ENCODE data around the gene NSD2. TPM values are rescaled to one million over a fixed set of nuclear protein-coding genes. Genes with fewer than 3 reads are reported as not detected.
"Not testable (repeated sequence)": the region's sequence is repeated elsewhere in the genome, so short reads cannot be mapped to it uniquely, and the experiment has no call there.

NSD2 gene
- total and polyA plus RNA-seq, 7 donors, result 7.2 to 57.9 (median 36.0) TPM

GRCh38 chr4:2008921-2009650, 137.9 kb downstream of the NSD2 start, which contains the start of gene NELFA:
Gene NELFA, minus strand, starts transcription at chr4:2008974. Its CDS starts 15 bp downstream, at chr4:2008959.
- H3K27ac ChIP-seq, result peak within 1 kb of the TSS; percentile 92 to 99 (median 96)
- DNase-seq, result peak; percentile 97
- H3K27me3 ChIP-seq, result no peaks in the 10 kb centered on the region
- peaks cover 0 to 33% (median 22%) of the 10 kb centered on the region in 4 donors for H3K4me1 ChIP-seq
- peak in 3 of 4 experiments; percentile 40 to 69 (median 44) for TF ChIP-seq CTCF (IDR thresholded peaks at IDR 0.05)
- peak; percentile 57 to 76 for TF ChIP-seq POLR2A (IDR thresholded peaks at IDR 0.05)
- TF ChIP-seq EP300 (IDR thresholded peaks at IDR 0.05), result no peak
- TF ChIP-seq POLR2AphosphoS5 (IDR thresholded peaks at IDR 0.05), result peak; percentile 81 to 91 (median 86)
- peaks cover 0 to 4% (median 0%) of the 10 kb centered on the region in 4 donors for H3K36me3 ChIP-seq
- peak within 1 kb of the TSS; percentile 75 to 99 (median 88) for H3K4me3 ChIP-seq
- intact Hi-C loops (cut with DNase I), result loop anchor here (2.0 kb wide), 1 partner anchor 460 kb away; the partner anchor contains the start of gene RNF4
- 0 to 1% methylated on average over 95 of the region's 95 CpGs for WGBS, 2 donors
- no peaks in the 10 kb centered on the region for H3K9me3 ChIP-seq

GRCh38 chr4:2009651-2010233, 138.5 kb downstream of the NSD2 start:
- 2 to 4% methylated on average over 23 of the region's 23 CpGs for WGBS, 2 donors
- Histone ChIP-seq H3K4me1 (peaks cover 0 to 33% (median 22%) of the 10 kb centered on the region in 4 donors), H3K27me3 (no peaks in the 10 kb centered on the region), H3K9me3 (no peaks in the 10 kb centered on the region), H3K36me3 (no peaks in the 10 kb centered on the region), H3K4me3 (peak overlapping the region; percentile 75 to 99 (median 88)), H3K27ac (peak overlapping the region; percentile 92 to 99 (median 96))
- DNase-seq, result no peak
- intact Hi-C loops (cut with DNase I), result loop anchor here (2.0 kb wide), 1 partner anchor 459 kb away; the partner anchor contains the start of gene RNF4
- TF ChIP-seq EP300 (IDR thresholded peaks at IDR 0.05) (no peak), CTCF (IDR thresholded peaks at IDR 0.05) (peak; percentile 13 to 50 (median 32))

- intact Hi-C loops (cut with DNase I), result no loop called here
- no peak for DNase-seq
These were observed 140.4 kb downstream of the NSD2 start for GRCh38 chr4:2011583-2011982.

GRCh38 chr4:2015008-2015407, 143.8 kb downstream of the NSD2 start:
- peaks cover 0 to 5% (median 0%) of the 10 kb centered on the region in 3 donors for H3K27me3 ChIP-seq
- H3K27ac ChIP-seq, result no peak overlapping the region
- no peak for TF ChIP-seq EP300 (IDR thresholded peaks at IDR 0.05)
- no peak for TF ChIP-seq CTCF (IDR thresholded peaks at IDR 0.05)
- TF ChIP-seq POLR2AphosphoS5 (IDR thresholded peaks at IDR 0.05), result no peak
- no peak for TF ChIP-seq POLR2A (IDR thresholded peaks at IDR 0.05)
- peaks cover 0 to 4% (median 3%) of the 10 kb centered on the region in 4 donors for H3K4me1 ChIP-seq
- no peak for DNase-seq
- intact Hi-C loops (cut with DNase I), result no loop called here
- no peaks in the 10 kb centered on the region for H3K36me3 ChIP-seq
- H3K9me3 ChIP-seq, result no peaks in the 10 kb centered on the region
- H3K4me3 ChIP-seq, result no peak overlapping the region
- WGBS, 2 donors, result 82 to 88% methylated on average over 4 of the region's 4 CpGs

More at GRCh38 chr4:2011583-2011982, 140.4 kb downstream of the NSD2 start:
- Histone ChIP-seq H3K27ac (no peak overlapping the region), H3K36me3 (no peaks in the 10 kb centered on the region), H3K27me3 (no peaks in the 10 kb centered on the region), H3K4me1 (peaks cover 0 to 25% (median 21%) of the 10 kb centered on the region in 4 donors), H3K4me3 (no peak overlapping the region), H3K9me3 (no peaks in the 10 kb centered on the region)
- WGBS, 2 donors, result 90 to 91% methylated on average over 3 of the region's 3 CpGs
- TF ChIP-seq EP300 (IDR thresholded peaks at IDR 0.05), result no peak
- TF ChIP-seq POLR2A (IDR thresholded peaks at IDR 0.05), result no peak
- TF ChIP-seq POLR2AphosphoS5 (IDR thresholded peaks at IDR 0.05), result no peak
- no peak for TF ChIP-seq CTCF (IDR thresholded peaks at IDR 0.05)

- DNase-seq; H3K36me3 ChIP-seq; H3K27ac ChIP-seq; H3K9me3 ChIP-seq; H3K4me1 ChIP-seq; H3K4me3 ChIP-seq; intact Hi-C loops (cut with DNase I): not testable (repeated sequence)
- 23 to 27% methylated on average over 15 of the region's 15 CpGs for WGBS, 2 donors
- H3K27me3 ChIP-seq, result peaks cover 0 to 46% (median 7%) of the 10 kb centered on the region in 3 donors
These were observed 150.3 kb downstream of the NSD2 start for GRCh38 chr4:2021358-2022018.

All from sigmoid colon (tissue), 7 donors.